Muscle layer of duodenum (tissue), 2 donors: ENCODE results near the gene BSPRY.
"Not testable (repeated sequence)": the region's sequence is repeated elsewhere in the genome, so short reads cannot be mapped to it uniquely, and the experiment has no call there.

Experiments used
- H3K27ac ChIP-seq: one replicate; pipeline ENCODE4 v1.7.0; 2013; ENCODE audit warnings: mild to moderate bottlenecking, low read length
- H3K27me3 ChIP-seq: one replicate; pipeline ENCODE4 v1.7.0; 2013; ENCODE audit warnings: low read depth, mild to moderate bottlenecking, control low read depth, low read length
- H3K36me3 ChIP-seq, 2 donors: one replicate each; pipeline ENCODE4 v1.7.0; 2013; ENCODE audit warnings: low read length in 2 of 2, control low read depth in 1 of 2, mild to moderate bottlenecking in 1 of 2; ENCODE audit not compliant: insufficient read depth in 2 of 2, control insufficient read depth in 1 of 2
- H3K4me1 ChIP-seq, 2 donors: one replicate each; pipeline ENCODE4 v1.7.0; 2013; ENCODE audit warnings: low read length in 2 of 2, mild to moderate bottlenecking in 2 of 2, control low read depth in 1 of 2, moderate library complexity in 1 of 2; ENCODE audit not compliant: insufficient read depth in 2 of 2, control insufficient read depth in 1 of 2
- H3K4me3 ChIP-seq, 2 donors: one replicate each; pipeline ENCODE4 v1.7.0; 2013; ENCODE audit warnings: low read length in 2 of 2, low read depth in 1 of 2, mild to moderate bottlenecking in 1 of 2
- H3K9me3 ChIP-seq, 2 donors: one replicate each; pipeline ENCODE4 v1.7.0; 2013; ENCODE audit warnings: low read length in 2 of 2, control low read depth in 1 of 2, mild to moderate bottlenecking in 1 of 2; ENCODE audit not compliant: control insufficient read depth in 1 of 2
- donor health status: healthy.

BSPRY gene

GRCh38 chr9:113373256-113373655 lies 23.9 kb downstream of the BSPRY start:
- Histone ChIP-seq H3K4me1 (peaks cover 0 to 13% of the 10 kb centered on the region in 2 donors), H3K27ac (no peak overlapping the region), H3K27me3 (no peaks in the 10 kb centered on the region), H3K9me3 (no peaks in the 10 kb centered on the region), H3K36me3 (peaks cover 11 to 20% of the 10 kb centered on the region in 2 donors), H3K4me3 (no peak overlapping the region)

GRCh38 chr9:113373676-113374392 lies 24.5 kb downstream of the BSPRY start:
- no peaks in the 10 kb centered on the region for H3K9me3 ChIP-seq
- H3K4me1 ChIP-seq = peaks cover 0 to 13% of the 10 kb centered on the region in 2 donors
- no peaks in the 10 kb centered on the region for H3K27me3 ChIP-seq
- no peak overlapping the region for H3K4me3 ChIP-seq
- H3K27ac ChIP-seq = no peak overlapping the region
- peaks cover 11 to 20% of the 10 kb centered on the region in 2 donors for H3K36me3 ChIP-seq

- H3K27me3 ChIP-seq = no peaks in the 10 kb centered on the region
- no peak overlapping the region for H3K27ac ChIP-seq
- H3K9me3 ChIP-seq = no peaks in the 10 kb centered on the region
- peaks cover 0 to 13% of the 10 kb centered on the region in 2 donors for H3K4me1 ChIP-seq
- H3K4me3 ChIP-seq = peak overlapping the region; percentile 59 to 77
- peaks cover 11 to 20% of the 10 kb centered on the region in 2 donors for H3K36me3 ChIP-seq
These were observed 26.0 kb downstream of the BSPRY start for GRCh38 chr9:113375057-113376023.

GRCh38 chr9:113376634-113377567 lies 27.6 kb downstream of the BSPRY start, which contains the start of gene HDHD3:
Gene HDHD3, minus strand, starts transcription at chr9:113376986. Its CDS starts 2,632 bp downstream, at chr9:113374354.
- no peaks in the 10 kb centered on the region for H3K27me3 ChIP-seq
- H3K4me1 ChIP-seq = peaks cover 0 to 13% of the 10 kb centered on the region in 2 donors
- peaks cover 11 to 20% of the 10 kb centered on the region in 2 donors for H3K36me3 ChIP-seq
- no peaks in the 10 kb centered on the region for H3K9me3 ChIP-seq
- peak within 1 kb of the TSS; percentile 62 to 77 for H3K4me3 ChIP-seq
- H3K27ac ChIP-seq = peak within 1 kb of the TSS; percentile 67

GRCh38 chr9:113379094-113379828 lies 29.9 kb downstream of the BSPRY start:
- not testable (repeated sequence) for H3K4me3 ChIP-seq, H3K27ac ChIP-seq, H3K27me3 ChIP-seq, H3K36me3 ChIP-seq, H3K9me3 ChIP-seq
- peaks cover 0 to 13% of the 10 kb centered on the region in 2 donors for H3K4me1 ChIP-seq

GRCh38 chr9:113379829-113380210 lies 30.5 kb downstream of the BSPRY start:
- H3K27ac ChIP-seq, H3K36me3 ChIP-seq, H3K27me3 ChIP-seq, H3K4me3 ChIP-seq, H3K9me3 ChIP-seq: not testable (repeated sequence)
- H3K4me1 ChIP-seq = peaks cover 0 to 13% of the 10 kb centered on the region in 2 donors

- Histone ChIP-seq H3K4me1 (peaks cover 0 to 5% of the 10 kb centered on the region in 2 donors), H3K27ac (no peak overlapping the region), H3K4me3 (no peak overlapping the region), H3K9me3 (no peaks in the 10 kb centered on the region), H3K36me3 (peaks cover 0 to 4% of the 10 kb centered on the region in 2 donors), H3K27me3 (no peaks in the 10 kb centered on the region)
These were observed 31.6 kb downstream of the BSPRY start for GRCh38 chr9:113380869-113381378.

GRCh38 chr9:113381441-113381840 lies 32.1 kb downstream of the BSPRY start:
- not testable (repeated sequence) for H3K9me3 ChIP-seq, H3K4me1 ChIP-seq, H3K27me3 ChIP-seq, H3K27ac ChIP-seq, H3K36me3 ChIP-seq, H3K4me3 ChIP-seq

GRCh38 chr9:113381909-113382411 lies 32.6 kb downstream of the BSPRY start:
- Histone ChIP-seq H3K27ac (no peak overlapping the region), H3K4me3 (no peak overlapping the region), H3K4me1 (peaks cover 0 to 4% of the 10 kb centered on the region in 2 donors)

More at GRCh38 chr9:113381909-113382411, 32.6 kb downstream of the BSPRY start:
- no peaks in the 10 kb centered on the region for H3K9me3 ChIP-seq
- peaks cover 3 to 13% of the 10 kb centered on the region in 2 donors for H3K36me3 ChIP-seq
- H3K27me3 ChIP-seq = no peaks in the 10 kb centered on the region
